ENCODE results near the gene LRRC55.

Gene LRRC55

GRCh38 chr11:57235761-57236703 is 54.3 kb downstream of the LRRC55 start:
- no peak for DNase-seq (ENCODE audit: low read depth in 3 of 3)

- no peak for DNase-seq (ENCODE audit: low read depth in 3 of 3)
These were observed 55.5 kb downstream of the LRRC55 start, which contains the start of gene APLNR for GRCh38 chr11:57237204-57237681. Gene APLNR (minus strand): TSS chr11:57237250. CDS start chr11:57237004, 246 bp downstream.

GRCh38 chr11:57239348-57239747 is 57.6 kb downstream of the LRRC55 start:
- DNase-seq (ENCODE audit: low read depth in 3 of 3) = no peak

DNA sequence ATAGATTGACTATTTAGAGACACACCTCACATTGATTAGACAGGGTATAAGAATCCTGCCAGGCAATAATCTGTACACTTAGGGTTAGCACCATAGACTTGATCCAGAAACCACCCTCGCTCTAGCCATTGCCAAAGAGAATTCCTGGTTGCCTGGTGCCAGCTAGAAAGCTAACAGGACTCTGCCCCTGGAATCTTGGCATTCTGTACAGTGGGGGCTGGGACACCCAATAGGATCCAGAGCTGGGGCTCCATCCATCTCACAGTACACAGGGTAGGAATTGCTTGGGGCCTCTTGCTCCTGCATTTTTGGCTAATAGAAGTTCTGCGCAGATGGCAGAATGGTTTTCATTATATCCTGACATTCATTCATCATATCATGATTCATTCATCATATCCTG is 58.3 kb downstream of the LRRC55 start:
- no peak for DNase-seq (ENCODE audit: low read depth in 3 of 3)

GRCh38 chr11:57240757-57241156 is 59.0 kb downstream of the LRRC55 start:
- DNase-seq (ENCODE audit: low read depth in 3 of 3) = no peak

Measured in stimulated activated CD4-positive, alpha-beta T cell treated with anti-CD3 and anti-CD28 coated beads, TNF-alpha, amount 100 ng/mL, for 48 hours (primary cell).